GM23248 (cell line): Measurements from ENCODE around the gene DHX38. TPM values are rescaled to one million over a fixed set of nuclear protein-coding genes. Genes with fewer than 3 reads are reported as not detected.

ENCODE experiments used
- DNase-seq: peaks from one replicate; pipeline ENCODE4 v3.0.0-alpha.2; 2015
- H2AFZ ChIP-seq: fragments of 200-600 bp; sonication (generic); 2 replicates; pipeline ENCODE4 v1.6.1; 2016; ENCODE audit warnings: antibody characterized with exemption
- H3F3A ChIP-seq: fragments of 200-600 bp; sonication (generic); 2 replicates; pipeline ENCODE4 v1.6.1; 2016; ENCODE audit warnings: mild to moderate bottlenecking, antibody characterized with exemption, mixed run types; ENCODE audit not compliant: insufficient read depth
- H3K27ac ChIP-seq: fragments of 200-600 bp; sonication (generic); 2 replicates; pipeline ENCODE4 v1.5.1; 2016; ENCODE audit warnings: mild to moderate bottlenecking
- H3K27me3 ChIP-seq: fragments of 200-600 bp; sonication (generic); replicated peaks from 2 replicates; pipeline ENCODE4 v1.6.1; 2016; ENCODE audit warnings: mild to moderate bottlenecking; ENCODE audit not compliant: insufficient read depth
- H3K36me3 ChIP-seq: fragments of 200-600 bp; sonication (generic); 2 replicates; pipeline ENCODE4 v1.6.1; 2016; ENCODE audit warnings: low read depth, mild to moderate bottlenecking
- H3K4me1 ChIP-seq: fragments of 200-600 bp; sonication (generic); 2 replicates; pipeline ENCODE4 v1.6.1; 2016; ENCODE audit warnings: mild to moderate bottlenecking; ENCODE audit not compliant: insufficient read depth
- H3K4me2 ChIP-seq: fragments of 200-600 bp; sonication (generic); one replicate; pipeline ENCODE4 v1.6.1; 2016; ENCODE audit warnings: mild to moderate bottlenecking; ENCODE audit not compliant: unreplicated experiment
- H3K4me3 ChIP-seq: fragments of 200-600 bp; sonication (generic); 2 replicates; pipeline ENCODE4 v1.5.1; 2016; ENCODE audit warnings: mild to moderate bottlenecking
- H3K79me2 ChIP-seq: fragments of 200-600 bp; sonication (generic); 2 replicates; pipeline ENCODE4 v1.6.1; 2016; ENCODE audit warnings: mild to moderate bottlenecking; ENCODE audit not compliant: insufficient read depth
- H3K9ac ChIP-seq: fragments of 200-600 bp; sonication (generic); 2 replicates; pipeline ENCODE4 v1.6.1; 2016; ENCODE audit warnings: mild to moderate bottlenecking
- H3K9me2 ChIP-seq: fragments of 200-600 bp; sonication (generic); 2 replicates; pipeline ENCODE4 v1.6.1; 2016; ENCODE audit warnings: mixed run types, mild to moderate bottlenecking, moderate library complexity; ENCODE audit not compliant: insufficient read depth
- H3K9me3 ChIP-seq: fragments of 200-600 bp; sonication (generic); one replicate; pipeline ENCODE4 v1.6.1; 2017; ENCODE audit warnings: low read depth
- H4K20me1 ChIP-seq: fragments of 200-600 bp; sonication (generic); 2 replicates; pipeline ENCODE4 v1.6.0; 2016; ENCODE audit not compliant: insufficient read depth
- EZH2 ChIP-seq: fragments of 200-600 bp; sonication (generic); IDR thresholded peaks from 2 replicates; pipeline ENCODE4 v1.6.1; 2018; ENCODE audit warnings: antibody characterized with exemption, mild to moderate bottlenecking; ENCODE audit not compliant: insufficient read depth, poor library complexity, severe bottlenecking
- EZH2phosphoT487 ChIP-seq: fragments of 200-600 bp; sonication (generic); IDR thresholded peaks from 2 replicates; pipeline ENCODE4 v1.6.1; 2018; ENCODE audit warnings: antibody characterized with exemption, moderate library complexity, mild to moderate bottlenecking, low read depth; ENCODE audit not compliant: insufficient read depth
- WGBS, 2 experiments: methylation state at CpG; one replicate each; pipeline ENCODE4 v1.1.6; 2015 to 2017; ENCODE audit warnings: low lambda C conversion rate in 2 of 2, low coverage in 1 of 2; ENCODE audit errors: missing lambda C conversion rate in 2 of 2; 5-methylcytosine and 5-hydroxymethylcytosine counted together
- in situ Hi-C: fragments of 300-500 bp; cut with MboI; formaldehyde crosslinking; loops from 2 replicates; pipeline ENCODE4 v1.15.0; 2020
- polyA plus RNA-seq: library from polyadenylated mRNA; unstranded; fragments of >200 nt; fragmentation: Nextera tagmentation; extraction: Ambion mirVana; gene quantifications from 2 replicates; pipeline ENCODE4 v1.2.1, GENCODE V29; 2016
- total RNA-seq: library from RNA; depleted of rRNA; stranded (reverse); fragments of >200 nt; shearing (Covaris generic); gene quantifications from 2 replicates; pipeline ENCODE4 v1.2.3, GENCODE V29; 2014; rRNA removed

The DHX38 gene
- 30.1 and 31.5 TPM in 2 replicates for total RNA-seq
- polyA plus RNA-seq: 23.1 and 23.7 TPM in 2 replicates

DNA sequence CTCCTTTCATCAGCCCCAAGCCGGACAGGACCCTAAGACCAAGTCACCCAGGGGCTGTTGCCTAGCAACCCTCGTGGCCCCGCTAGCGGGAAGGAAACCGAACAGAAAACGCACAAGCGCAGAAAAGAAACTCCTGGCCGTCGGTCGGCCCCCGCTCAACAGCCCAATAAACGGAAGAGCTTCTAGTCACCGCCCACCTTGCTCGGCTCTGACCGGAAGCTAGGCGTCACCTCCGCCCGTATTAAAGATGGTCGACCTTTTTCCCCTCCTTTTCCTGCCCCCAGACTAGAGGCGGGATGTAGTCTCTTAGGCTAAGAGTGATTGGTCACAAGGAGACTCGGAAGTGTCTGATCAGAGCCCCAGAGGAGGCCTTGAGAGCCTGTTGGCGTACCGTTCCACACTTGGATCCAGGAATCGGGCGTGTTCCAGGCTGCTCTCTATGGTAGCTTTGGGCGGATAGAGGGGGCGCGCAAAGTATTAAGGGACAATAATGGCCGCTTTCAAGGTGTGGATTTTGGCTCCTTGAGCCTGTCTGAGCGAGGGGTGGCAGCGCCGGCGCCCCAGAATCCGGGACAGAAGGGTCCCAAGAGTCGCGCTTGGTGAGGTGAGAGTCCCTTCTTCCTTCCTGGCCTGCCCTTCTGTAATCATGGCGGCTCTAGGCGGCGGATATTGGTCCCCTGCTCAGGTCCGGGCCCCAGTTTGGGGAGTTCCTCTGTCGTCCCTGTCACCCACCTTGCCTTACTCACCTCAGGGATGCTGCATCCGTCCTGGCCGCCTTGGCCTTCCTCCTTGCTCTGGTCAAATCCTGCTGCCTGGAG, at the start of gene DHX38, which contains the start of gene TXNL4B:
DHX38 (plus strand) TSS at position 400 of the 818 bp plus-strand sequence. CDS start 2,311 bp downstream, outside the sequence.
TXNL4B (minus strand) TSS at position 173 of the 818 bp plus-strand sequence. CDS start 2,871 bp downstream, outside the sequence.
- Histone ChIP-seq H3K27ac (peak within 1 kb of the TSS; percentile 75), H3K36me3 (peaks cover 20% of the 10 kb centered on the region), H3F3A (no peaks in the 10 kb centered on the region; the same call in 1 of the 2 replicates), H3K4me1 (peaks cover 25% of the 10 kb centered on the region), H3K27me3 (no peaks in the 10 kb centered on the region), H4K20me1 (no peaks in the 10 kb centered on the region), H3K9ac (peak within 1 kb of the TSS; percentile 88), H2AFZ (peak within 1 kb of the TSS; percentile 99), H3K79me2 (peaks cover 87% of the 10 kb centered on the region), H3K4me2 (peak within 1 kb of the TSS; percentile 96), H3K9me3 (no peaks in the 10 kb centered on the region), H3K4me3 (peak within 1 kb of the TSS; percentile 97), H3K9me2 (no peaks in the 10 kb centered on the region)
- no peak for TF ChIP-seq EZH2
- no peak for TF ChIP-seq EZH2phosphoT487
- WGBS, 2 experiments: 0 to 1% methylated on average over 33 to 42 of the region's 43 CpGs
- in situ Hi-C loops: no loop called here
- DNase-seq: peak; percentile 99

DNA sequence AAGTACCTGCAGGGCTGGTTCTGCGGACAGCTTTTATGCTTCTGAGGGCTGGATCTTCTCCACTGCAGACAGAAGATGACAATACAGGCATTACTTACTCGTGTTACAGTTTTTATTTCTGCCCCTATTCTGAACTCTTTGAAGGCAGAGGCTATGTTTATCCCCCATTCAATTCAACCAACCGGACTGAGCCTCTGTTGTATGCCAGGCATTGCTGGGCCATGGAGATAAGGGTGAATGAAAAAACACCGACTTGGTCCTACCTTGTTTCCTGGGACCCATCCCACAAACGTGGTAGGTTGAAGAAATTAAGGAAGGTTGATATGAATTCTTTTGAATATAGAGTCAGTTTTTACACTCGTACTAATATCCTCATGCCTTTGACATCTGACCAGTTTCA, 49.4 kb upstream of the DHX38 start:
- no peaks in the 10 kb centered on the region for H3K36me3 ChIP-seq
- H3K9me3 ChIP-seq: no peaks in the 10 kb centered on the region
- no peaks in the 10 kb centered on the region for H4K20me1 ChIP-seq
- in situ Hi-C loops: no loop called here
- DNase-seq: no peak
- H3K79me2 ChIP-seq: no peaks in the 10 kb centered on the region
- H3K4me3 ChIP-seq: no peak overlapping the region
- no peak overlapping the region for H3K27ac ChIP-seq
- no peaks in the 10 kb centered on the region for H3K27me3 ChIP-seq
- WGBS, 2 experiments: 62 to 65% methylated on average over 6 of the region's 6 CpGs
- no peak overlapping the region for H2AFZ ChIP-seq
- H3K4me2 ChIP-seq: no peak overlapping the region
- H3F3A ChIP-seq: no peaks in the 10 kb centered on the region
- no peak for TF ChIP-seq EZH2phosphoT487
- TF ChIP-seq EZH2: no peak
- no peaks in the 10 kb centered on the region for H3K9me2 ChIP-seq
- no peaks in the 10 kb centered on the region for H3K4me1 ChIP-seq
- no peak overlapping the region for H3K9ac ChIP-seq

DNA sequence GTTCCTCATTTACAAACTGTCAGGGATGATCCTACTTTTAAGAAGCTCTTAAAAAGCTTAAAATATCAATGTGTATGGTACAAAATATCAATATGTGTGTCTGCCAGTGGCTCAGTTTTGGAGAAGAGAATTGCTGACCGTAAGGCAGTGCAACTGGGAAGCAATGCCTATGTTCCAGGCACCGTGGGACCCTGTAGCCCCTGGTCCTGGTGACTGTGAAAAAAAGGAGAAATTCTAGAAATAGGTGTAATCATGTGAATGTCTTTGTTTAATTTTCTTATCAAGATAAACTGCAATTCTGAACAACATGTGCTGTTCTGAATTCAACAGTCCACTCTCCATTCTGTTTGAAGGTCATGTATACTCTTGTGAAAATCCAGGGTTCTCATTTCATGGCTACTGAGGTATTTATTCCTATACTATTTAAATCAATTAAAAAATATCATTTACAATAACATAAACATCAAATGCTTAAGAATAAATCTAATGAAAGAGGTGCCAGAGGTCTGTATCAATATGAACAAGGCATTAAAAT, 48.8 kb upstream of the DHX38 start:
- WGBS, 2 experiments: 45 to 53% methylated on average over 2 of the region's 2 CpGs
- in situ Hi-C loops: no loop called here
- H3K27ac ChIP-seq: no peak overlapping the region
- no peaks in the 10 kb centered on the region for H4K20me1 ChIP-seq
- H3K9me3 ChIP-seq: no peaks in the 10 kb centered on the region
- H3K9ac ChIP-seq: no peak overlapping the region
- TF ChIP-seq EZH2phosphoT487: no peak
- TF ChIP-seq EZH2: no peak
- H3K4me3 ChIP-seq: no peak overlapping the region
- no peaks in the 10 kb centered on the region for H3K4me1 ChIP-seq
- no peak overlapping the region for H2AFZ ChIP-seq
- DNase-seq: no peak
- H3K79me2 ChIP-seq: no peaks in the 10 kb centered on the region
- H3K4me2 ChIP-seq: no peak overlapping the region
- no peaks in the 10 kb centered on the region for H3K9me2 ChIP-seq
- H3K27me3 ChIP-seq: no peaks in the 10 kb centered on the region
- no peaks in the 10 kb centered on the region for H3F3A ChIP-seq
- H3K36me3 ChIP-seq: no peaks in the 10 kb centered on the region

DNA sequence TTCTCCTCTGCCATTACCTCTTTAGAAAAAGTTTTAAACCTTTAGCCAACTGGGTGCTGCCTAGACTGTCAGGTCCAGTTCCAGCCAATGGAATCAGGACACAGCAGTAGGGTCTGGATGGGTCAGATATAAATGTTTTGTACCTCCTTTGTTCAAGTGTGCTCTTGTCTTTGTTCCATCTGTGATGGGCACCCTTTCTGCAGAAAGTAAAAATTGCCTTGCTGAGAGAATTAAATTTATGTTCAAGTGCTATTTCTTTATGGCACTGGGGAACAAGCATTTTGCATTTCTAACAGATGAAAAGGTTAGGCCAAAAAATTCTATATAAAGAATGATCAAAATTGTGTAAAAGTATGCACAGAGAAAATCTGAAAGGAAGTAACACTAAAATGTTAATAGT, 44.5 kb upstream of the DHX38 start:
- in situ Hi-C loops: no loop called here
- H3K27ac ChIP-seq: no peak overlapping the region
- H3F3A ChIP-seq: no peaks in the 10 kb centered on the region
- no peaks in the 10 kb centered on the region for H3K4me1 ChIP-seq
- no peaks in the 10 kb centered on the region for H3K9me2 ChIP-seq
- H3K36me3 ChIP-seq: no peaks in the 10 kb centered on the region
- H3K9me3 ChIP-seq: no peaks in the 10 kb centered on the region
- H3K4me2 ChIP-seq: no peak overlapping the region
- no peaks in the 10 kb centered on the region for H3K79me2 ChIP-seq
- H3K9ac ChIP-seq: no peak overlapping the region
- H4K20me1 ChIP-seq: no peaks in the 10 kb centered on the region
- H2AFZ ChIP-seq: no peak overlapping the region
- TF ChIP-seq EZH2phosphoT487: no peak
- TF ChIP-seq EZH2: no peak
- DNase-seq: no peak
- no peaks in the 10 kb centered on the region for H3K27me3 ChIP-seq
- H3K4me3 ChIP-seq: no peak overlapping the region
